HG03575 (cell line): ENCODE data around the gene DNAJC5G.

Source experiments
- ATAC-seq: cut with Tn5 transposase; IDR thresholded peaks from one replicate; pipeline ENCODE4 v1.9.1; 2021; ENCODE audit not compliant: unreplicated experiment, insufficient number of reproducible peaks, low FRiP score; ENCODE audit errors: extremely low read depth

Gene DNAJC5G

GRCh38 chr2:27275211-27276150 is at the start of gene DNAJC5G:
TSS of gene DNAJC5G (plus strand) at chr2:27275433. CDS start at chr2:27276729, 1,296 bp downstream.
- no peak for ATAC-seq

- no peak for ATAC-seq
Observed at GRCh38 chr2:27225526-27225925, 49.7 kb upstream of the DNAJC5G start.

GRCh38 chr2:27227501-27227900 is 47.7 kb upstream of the DNAJC5G start:
- ATAC-seq: no peak

- ATAC-seq: no peak
Observed at GRCh38 chr2:27231921-27232320, 43.3 kb upstream of the DNAJC5G start.

GRCh38 chr2:27233341-27233740 is 41.9 kb upstream of the DNAJC5G start:
- ATAC-seq: no peak

- ATAC-seq: no peak
Observed at GRCh38 chr2:27236136-27236535, 39.1 kb upstream of the DNAJC5G start.

GRCh38 chr2:27236626-27237025 is 38.6 kb upstream of the DNAJC5G start:
- ATAC-seq: no peak

- ATAC-seq: no peak
Observed at GRCh38 chr2:27237341-27237945, 37.8 kb upstream of the DNAJC5G start.

- no peak for ATAC-seq
Observed at GRCh38 chr2:27238976-27239375, 36.3 kb upstream of the DNAJC5G start.

GRCh38 chr2:27240406-27240805 is 34.8 kb upstream of the DNAJC5G start:
- ATAC-seq: no peak

- ATAC-seq: no peak
Observed at GRCh38 chr2:27241761-27242613, 33.2 kb upstream of the DNAJC5G start.

- ATAC-seq: no peak
Observed at GRCh38 chr2:27242614-27242951, 32.6 kb upstream of the DNAJC5G start.

GRCh38 chr2:27243391-27244130 is 31.7 kb upstream of the DNAJC5G start:
- no peak for ATAC-seq

- no peak for ATAC-seq
Observed at GRCh38 chr2:27245116-27245515, 30.1 kb upstream of the DNAJC5G start.

GRCh38 chr2:27245626-27246025 is 29.6 kb upstream of the DNAJC5G start:
- no peak for ATAC-seq

GRCh38 chr2:27247893-27248292 is 27.3 kb upstream of the DNAJC5G start:
- no peak for ATAC-seq

- ATAC-seq: no peak
Observed at GRCh38 chr2:27249159-27249890, 25.9 kb upstream of the DNAJC5G start.

- ATAC-seq: no peak
Observed at GRCh38 chr2:27249891-27250651, 25.2 kb upstream of the DNAJC5G start.
